ENCODE results near the gene TEX13D.
"Not testable (repeated sequence)": the region's sequence is repeated elsewhere in the genome, so short reads cannot be mapped to it uniquely, and the experiment has no call there.

- not testable (repeated sequence) for TF ChIP-seq CTCF, POLR2A, EP300 (IDR thresholded peaks at IDR 0.05)
These were observed 33.1 kb upstream of the TEX13D start for GRCh38 chrX:124299323-124299722.
